Astrocyte (in vitro differentiated cells and primary cell): ENCODE data around the gene CFAP45. TPM values are rescaled to one million over a fixed set of nuclear protein-coding genes. Genes with fewer than 3 reads are reported as not detected.

Source experiments
- DNase-seq: peaks from one replicate; pipeline ENCODE4 v3.0.0-alpha.2; 2010; ENCODE audit warnings: low read depth
- FAIRE-seq: peaks from 2 replicates; lab custom pipeline; 2011; peaks lifted over from hg19 to GRCh38; lab: Jason Lieb, UNC
- H2AFZ ChIP-seq: 2 replicates; pipeline ENCODE4 v1.6.0; 2012; ENCODE audit warnings: low read depth, low read length, inconsistent platforms
- H3K27ac ChIP-seq: 2 replicates; pipeline ENCODE4 v1.5.1; 2011; ENCODE audit warnings: low read depth, low read length, inconsistent platforms
- H3K27me3 ChIP-seq: 2 replicates; pipeline ENCODE4 v1.6.0; 2011; ENCODE audit warnings: low read length, inconsistent platforms; ENCODE audit not compliant: insufficient read depth
- H3K36me3 ChIP-seq: 2 replicates; pipeline ENCODE4 v1.5.1; 2011; ENCODE audit warnings: low read length, inconsistent platforms; ENCODE audit not compliant: insufficient read depth
- H3K4me1 ChIP-seq: 2 replicates; pipeline ENCODE4 v1.5.1; 2011; ENCODE audit warnings: low read length, inconsistent platforms; ENCODE audit not compliant: insufficient read depth
- H3K4me2 ChIP-seq: 2 replicates; pipeline ENCODE4 v1.6.0; 2012; ENCODE audit warnings: low read length, inconsistent platforms
- H3K4me3 ChIP-seq: 2 replicates; pipeline ENCODE4 v1.5.1; 2011; ENCODE audit warnings: low read depth, mild to moderate bottlenecking, low read length, inconsistent platforms; ENCODE audit not compliant: insufficient read depth
- H3K79me2 ChIP-seq: 2 replicates; pipeline ENCODE4 v1.6.0; 2012; ENCODE audit warnings: mild to moderate bottlenecking, low read length, inconsistent platforms; ENCODE audit not compliant: insufficient read depth
- H3K9ac ChIP-seq: 2 replicates; pipeline ENCODE4 v1.6.0; 2012; ENCODE audit warnings: mild to moderate bottlenecking, low read length, inconsistent platforms
- H3K9me3 ChIP-seq: 2 replicates; pipeline ENCODE4 v1.5.1; 2012; ENCODE audit warnings: low read depth, mild to moderate bottlenecking, low read length, inconsistent platforms; ENCODE audit not compliant: insufficient read depth
- H4K20me1 ChIP-seq: 2 replicates; pipeline ENCODE4 v1.6.0; 2012; ENCODE audit warnings: low read length, inconsistent platforms; ENCODE audit not compliant: insufficient read depth
- H3K27ac Mint-ChIP-seq: one replicate; pipeline ENCODE4 v1.8.0; 2021; ENCODE audit warnings: mild to moderate bottlenecking, mixed read lengths; ENCODE audit not compliant: unreplicated experiment
- H3K27me3 Mint-ChIP-seq: one replicate; pipeline ENCODE4 v1.8.0; 2021; ENCODE audit warnings: low read depth, mixed read lengths; ENCODE audit not compliant: unreplicated experiment
- H3K36me3 Mint-ChIP-seq: one replicate; pipeline ENCODE4 v1.8.0; 2021; ENCODE audit warnings: low read depth, mixed read lengths; ENCODE audit not compliant: unreplicated experiment
- H3K4me1 Mint-ChIP-seq: one replicate; pipeline ENCODE4 v1.8.0; 2021; ENCODE audit warnings: low read depth, mixed read lengths; ENCODE audit not compliant: unreplicated experiment
- H3K4me3 Mint-ChIP-seq: one replicate; pipeline ENCODE4 v1.8.0; 2021; ENCODE audit warnings: mild to moderate bottlenecking, moderate library complexity, mixed read lengths; ENCODE audit not compliant: unreplicated experiment
- H3K9me3 Mint-ChIP-seq: one replicate; pipeline ENCODE4 v1.8.0; 2021; ENCODE audit warnings: mild to moderate bottlenecking, mixed read lengths; ENCODE audit not compliant: unreplicated experiment
- EZH2 ChIP-seq: IDR thresholded peaks from 2 replicates; pipeline ENCODE4 v1.6.1; 2012; ENCODE audit warnings: mild to moderate bottlenecking, low read length, inconsistent platforms; ENCODE audit not compliant: insufficient read depth
- total RNA-seq: library from RNA; stranded (reverse); gene quantifications from 2 replicates; pipeline ENCODE4 v1.2.1, GENCODE V29; 2021
- TF ChIP-seq, protein P1 (sequence below): IDR thresholded peaks from 2 replicates; pipeline ENCODE4 v1.5.1; 2011; ENCODE audit warnings: low read depth, mild to moderate bottlenecking, inconsistent platforms, low read length, moderate library complexity; ENCODE audit not compliant: insufficient read depth

The CFAP45 gene
- total RNA-seq, 1 donor from 2014 or later: 3.2 TPM

DNA sequence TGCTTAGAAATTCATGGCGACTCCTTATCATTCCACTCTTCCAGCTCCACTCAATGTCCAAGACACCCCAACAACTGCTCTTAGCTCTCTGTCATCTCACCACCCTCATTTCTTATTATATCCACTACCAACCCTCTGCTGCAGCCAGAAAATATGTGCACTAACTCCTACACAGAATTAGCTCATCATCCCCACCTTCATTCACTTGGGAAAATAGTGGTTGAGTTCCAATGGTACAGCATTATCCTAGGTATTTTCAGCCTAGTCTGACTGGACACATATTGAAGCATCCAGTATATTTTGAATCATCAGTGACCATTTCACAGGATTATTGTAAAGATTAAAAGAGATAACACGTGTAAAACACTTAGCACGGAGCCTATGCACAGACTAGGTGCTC, 20.8 kb downstream of the CFAP45 start:
- peaks cover 2% of the 10 kb centered on the region for H3K27me3 Mint-ChIP-seq
- H3K4me3 ChIP-seq: no peak overlapping the region
- peaks cover 25% of the 10 kb centered on the region for H3K4me1 ChIP-seq
- H3K9ac ChIP-seq: no peak overlapping the region
- DNase-seq (peak; percentile 26), FAIRE-seq (no peak)
- H3K27ac Mint-ChIP-seq: peak overlapping the region; percentile 29
- no peak overlapping the region for H3K4me3 Mint-ChIP-seq
- H3K79me2 ChIP-seq: no peaks in the 10 kb centered on the region
- H3K36me3 ChIP-seq: no peaks in the 10 kb centered on the region
- H3K27me3 ChIP-seq: no peaks in the 10 kb centered on the region
- no peak overlapping the region for H3K4me2 ChIP-seq
- no peak overlapping the region for H3K27ac ChIP-seq
- peaks cover 2% of the 10 kb centered on the region for H3K36me3 Mint-ChIP-seq
- H3K4me1 Mint-ChIP-seq: peaks cover 19% of the 10 kb centered on the region
- H3K9me3 Mint-ChIP-seq: no peaks in the 10 kb centered on the region
- no peak overlapping the region for H2AFZ ChIP-seq
- H4K20me1 ChIP-seq: no peaks in the 10 kb centered on the region
- H3K9me3 ChIP-seq: no peaks in the 10 kb centered on the region
- TF ChIP-seq, protein P1, sequence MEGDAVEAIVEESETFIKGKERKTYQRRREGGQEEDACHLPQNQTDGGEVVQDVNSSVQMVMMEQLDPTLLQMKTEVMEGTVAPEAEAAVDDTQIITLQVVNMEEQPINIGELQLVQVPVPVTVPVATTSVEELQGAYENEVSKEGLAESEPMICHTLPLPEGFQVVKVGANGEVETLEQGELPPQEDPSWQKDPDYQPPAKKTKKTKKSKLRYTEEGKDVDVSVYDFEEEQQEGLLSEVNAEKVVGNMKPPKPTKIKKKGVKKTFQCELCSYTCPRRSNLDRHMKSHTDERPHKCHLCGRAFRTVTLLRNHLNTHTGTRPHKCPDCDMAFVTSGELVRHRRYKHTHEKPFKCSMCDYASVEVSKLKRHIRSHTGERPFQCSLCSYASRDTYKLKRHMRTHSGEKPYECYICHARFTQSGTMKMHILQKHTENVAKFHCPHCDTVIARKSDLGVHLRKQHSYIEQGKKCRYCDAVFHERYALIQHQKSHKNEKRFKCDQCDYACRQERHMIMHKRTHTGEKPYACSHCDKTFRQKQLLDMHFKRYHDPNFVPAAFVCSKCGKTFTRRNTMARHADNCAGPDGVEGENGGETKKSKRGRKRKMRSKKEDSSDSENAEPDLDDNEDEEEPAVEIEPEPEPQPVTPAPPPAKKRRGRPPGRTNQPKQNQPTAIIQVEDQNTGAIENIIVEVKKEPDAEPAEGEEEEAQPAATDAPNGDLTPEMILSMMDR: no peak
- TF ChIP-seq EZH2: no peak

DNA sequence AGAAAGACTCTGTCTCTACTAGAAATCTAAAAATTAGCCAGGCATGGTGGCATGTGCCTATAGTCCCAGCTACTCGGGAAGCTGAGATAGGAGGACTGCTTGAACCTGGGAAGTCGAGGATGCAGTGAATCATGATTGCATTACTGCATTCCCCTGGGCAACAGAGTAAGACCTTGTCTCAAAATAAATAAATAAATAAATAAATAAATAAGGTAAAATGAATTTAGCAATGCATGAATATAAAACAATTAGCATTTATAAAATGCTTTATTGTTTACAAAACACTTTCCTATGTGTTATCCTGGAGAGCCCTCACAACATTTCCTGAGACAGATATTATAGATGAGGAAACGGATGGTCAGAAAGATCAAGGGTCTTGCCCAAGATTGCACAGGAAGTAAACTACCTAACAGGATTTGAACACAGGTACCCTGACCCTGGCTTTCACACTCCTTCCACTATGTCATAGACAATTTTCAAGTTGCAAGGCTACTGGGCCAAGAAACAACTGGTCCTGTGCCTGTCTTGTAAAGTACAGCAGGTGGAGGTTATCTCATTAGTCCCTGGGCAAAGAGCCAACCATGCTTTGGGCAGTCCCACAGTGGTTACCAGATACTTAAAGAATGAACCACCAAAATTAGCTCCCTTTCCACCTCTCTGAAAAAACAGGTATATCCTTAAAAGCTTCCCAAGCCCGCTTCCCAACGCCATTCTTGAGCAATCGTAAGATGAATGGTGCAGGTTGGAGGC, 22.1 kb downstream of the CFAP45 start:
- Histone ChIP-seq H3K27me3 (no peaks in the 10 kb centered on the region), H3K36me3 (no peaks in the 10 kb centered on the region), H4K20me1 (no peaks in the 10 kb centered on the region), H3K4me3 (no peak overlapping the region), H3K4me2 (no peak overlapping the region), H3K9me3 (no peaks in the 10 kb centered on the region), H3K4me1 (peaks cover 25% of the 10 kb centered on the region), H2AFZ (no peak overlapping the region), H3K79me2 (no peaks in the 10 kb centered on the region), H3K27ac (no peak overlapping the region), H3K9ac (no peak overlapping the region)
- TF ChIP-seq, protein P1: no peak
- TF ChIP-seq EZH2: no peak
- H3K4me3 Mint-ChIP-seq: no peak overlapping the region
- no peak for DNase-seq
- H3K27ac Mint-ChIP-seq: no peak overlapping the region
- H3K4me1 Mint-ChIP-seq: peaks cover 25% of the 10 kb centered on the region
- H3K9me3 Mint-ChIP-seq: no peaks in the 10 kb centered on the region
- H3K36me3 Mint-ChIP-seq: peaks cover 3% of the 10 kb centered on the region
- H3K27me3 Mint-ChIP-seq: peaks cover 2% of the 10 kb centered on the region
- FAIRE-seq: no peak

DNA sequence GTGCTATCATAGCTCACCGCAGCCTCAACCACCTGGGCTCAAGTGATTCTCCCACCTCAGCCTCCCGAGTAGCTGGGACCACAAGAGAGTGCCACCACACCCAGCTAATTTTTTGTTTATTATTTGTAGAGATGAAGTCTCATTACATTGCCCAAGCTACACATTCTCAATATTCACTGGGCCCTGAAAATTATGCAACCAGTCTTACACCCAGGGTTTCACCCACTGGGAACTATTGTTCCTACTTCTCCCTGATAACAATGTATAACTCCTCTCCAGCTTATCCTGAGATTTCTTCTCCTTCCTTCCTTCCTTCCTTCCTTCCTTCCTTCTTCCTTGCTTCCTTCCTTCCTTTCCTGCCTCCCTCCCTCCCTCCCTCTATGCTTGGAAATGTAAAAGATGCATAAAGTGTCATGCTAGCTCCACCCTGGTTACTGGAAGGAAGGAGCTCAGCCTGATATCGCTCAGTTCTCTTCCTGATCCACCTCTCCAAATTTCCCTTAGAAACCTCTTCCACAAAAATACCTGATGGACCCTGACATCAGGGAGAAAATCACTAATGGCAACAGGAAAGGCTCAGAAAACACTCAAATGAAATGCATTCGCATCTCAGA, 26.3 kb downstream of the CFAP45 start:
- H3K9me3 Mint-ChIP-seq: no peaks in the 10 kb centered on the region
- Histone ChIP-seq H3K4me1 (peaks cover 12% of the 10 kb centered on the region), H3K9me3 (no peaks in the 10 kb centered on the region), H3K27ac (no peak overlapping the region), H3K4me3 (no peak overlapping the region), H3K9ac (no peak overlapping the region), H3K36me3 (no peaks in the 10 kb centered on the region), H3K27me3 (no peaks in the 10 kb centered on the region), H4K20me1 (no peaks in the 10 kb centered on the region), H2AFZ (no peak overlapping the region), H3K4me2 (no peak overlapping the region), H3K79me2 (no peaks in the 10 kb centered on the region)
- no peak for TF ChIP-seq EZH2
- TF ChIP-seq, protein P1: no peak
- no peak for DNase-seq
- H3K27ac Mint-ChIP-seq: peak overlapping the region; percentile 8
- H3K36me3 Mint-ChIP-seq: peaks cover 13% of the 10 kb centered on the region
- no peak overlapping the region for H3K4me3 Mint-ChIP-seq
- peaks cover 6% of the 10 kb centered on the region for H3K27me3 Mint-ChIP-seq
- no peak for FAIRE-seq
- H3K4me1 Mint-ChIP-seq: peaks cover 31% of the 10 kb centered on the region
